Umbilical cord (tissue), 2 donors: ENCODE measurements around the gene CNPY2. TPM values are rescaled to one million over a fixed set of nuclear protein-coding genes. Genes with fewer than 3 reads are reported as not detected.
"Not testable (repeated sequence)": the region's sequence is repeated elsewhere in the genome, so short reads cannot be mapped to it uniquely, and the experiment has no call there.

Experiments
- DNase-seq: peaks from one replicate; pipeline ENCODE4 v3.0.0-alpha.2; 2015; ENCODE audit warnings: low spot score
- total RNA-seq: library from RNA; depleted of rRNA; stranded (reverse); fragments of >200 nt; gene quantifications from one replicate; pipeline ENCODE4 v1.2.3, GENCODE V29; 2014; ENCODE audit warnings: low replicate concordance; ENCODE audit not compliant: insufficient read depth

CNPY2 gene
- total RNA-seq, 1 donor from 2014 or later, result 68.4 TPM

GRCh38 chr12:56298828-56299227 lies 17.0 kb downstream of the CNPY2 start:
- no peak for DNase-seq

DNA sequence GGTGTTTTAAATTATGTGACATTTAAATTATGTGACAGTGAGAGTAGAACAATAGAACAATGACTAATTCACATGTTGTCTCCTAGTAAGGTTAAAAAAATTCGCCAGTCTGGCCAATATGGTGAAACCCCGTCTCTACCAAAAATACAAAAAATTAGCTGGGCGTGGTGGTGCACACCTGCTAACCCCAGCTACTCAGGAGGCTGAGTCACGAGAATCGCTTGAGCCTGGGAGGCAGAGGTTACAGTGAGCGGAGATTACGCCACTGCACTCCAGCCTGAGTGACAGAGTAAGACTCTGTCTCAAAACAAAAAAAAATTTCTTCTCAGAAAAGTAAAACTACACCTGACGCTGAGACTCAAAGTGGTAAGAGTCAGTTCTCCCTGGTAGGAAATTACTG lies 18.4 kb downstream of the CNPY2 start:
- no peak for DNase-seq

DNA sequence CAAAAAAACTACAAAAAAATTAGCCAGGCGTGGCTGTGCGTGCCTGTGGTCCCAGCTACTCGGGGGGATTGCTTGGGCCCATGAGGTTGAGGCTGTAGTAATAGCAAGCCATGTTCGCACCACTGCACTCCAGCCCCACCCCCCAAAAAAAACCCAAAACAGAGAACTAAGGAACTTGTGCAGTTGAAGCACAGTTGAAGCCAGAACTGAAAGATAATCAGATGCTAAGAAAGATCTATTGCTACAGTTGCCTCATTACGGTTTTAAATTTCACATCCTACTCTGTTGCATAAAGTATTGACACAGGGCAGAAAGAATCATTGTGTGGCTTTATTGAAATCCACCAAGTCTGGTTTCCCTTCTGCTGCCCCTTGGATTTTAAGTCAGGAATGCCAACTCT lies 19.5 kb downstream of the CNPY2 start:
- no peak for DNase-seq

- no peak for DNase-seq
These were observed 22.0 kb downstream of the CNPY2 start for GRCh38 chr12:56293795-56294194.

DNA sequence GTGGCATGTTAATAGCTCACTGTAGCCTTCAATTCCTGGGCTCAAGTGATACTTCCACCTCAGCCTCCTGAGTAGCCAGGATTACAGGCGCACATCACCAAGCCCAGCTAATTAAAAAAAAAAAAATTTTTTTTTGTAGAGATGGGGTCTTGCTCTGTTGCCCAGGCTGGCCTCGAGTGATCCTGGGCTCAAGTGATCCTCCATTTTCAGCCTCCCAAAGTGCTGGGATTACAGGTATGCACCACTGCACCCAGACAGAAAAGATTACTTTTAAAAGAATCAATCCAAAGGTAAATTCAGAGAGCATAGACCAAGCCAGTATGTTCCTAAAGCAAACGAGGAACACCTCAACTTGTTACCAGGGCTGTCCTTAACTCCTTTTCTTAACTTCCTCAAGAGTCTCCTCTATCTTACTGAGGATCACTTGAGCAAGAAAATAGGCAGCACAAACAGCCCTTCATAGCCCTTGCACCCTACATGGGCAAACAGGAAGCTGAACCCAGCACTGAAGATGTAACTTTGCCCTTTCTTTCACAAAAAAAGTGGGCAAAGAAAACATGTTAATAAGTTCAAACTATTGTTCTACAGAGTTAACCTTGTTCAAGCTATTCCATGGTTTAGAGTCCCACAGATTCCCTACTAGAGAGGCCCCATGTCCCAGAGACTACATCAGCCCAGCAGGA lies 26.9 kb downstream of the CNPY2 start:
- DNase-seq, result no peak

GRCh38 chr12:56286044-56286830 lies 29.6 kb downstream of the CNPY2 start:
- no peak for DNase-seq

- DNase-seq, result not testable (repeated sequence)
These were observed 31.5 kb downstream of the CNPY2 start for GRCh38 chr12:56284263-56284662.

GRCh38 chr12:56282579-56282978 lies 33.2 kb downstream of the CNPY2 start:
- no peak for DNase-seq

DNA sequence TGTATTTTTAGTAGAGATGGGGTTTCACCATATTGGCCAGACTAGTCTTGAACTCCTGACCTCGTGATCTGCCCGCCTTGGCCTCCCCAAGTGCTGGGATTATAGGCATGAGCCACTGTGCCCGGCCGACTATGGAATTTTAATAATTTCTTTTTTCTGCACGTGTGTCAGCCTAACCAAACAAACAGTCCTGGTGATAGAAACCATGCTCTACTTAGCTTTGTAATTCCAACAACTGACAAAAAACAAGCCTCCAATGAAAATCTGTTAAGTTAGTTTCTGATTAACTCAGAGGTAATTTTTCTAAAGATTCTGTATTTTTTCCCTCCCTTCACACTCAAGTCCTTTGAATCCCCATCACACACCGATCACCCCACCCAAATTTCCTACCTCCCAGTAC lies 33.8 kb downstream of the CNPY2 start:
- no peak for DNase-seq

DNA sequence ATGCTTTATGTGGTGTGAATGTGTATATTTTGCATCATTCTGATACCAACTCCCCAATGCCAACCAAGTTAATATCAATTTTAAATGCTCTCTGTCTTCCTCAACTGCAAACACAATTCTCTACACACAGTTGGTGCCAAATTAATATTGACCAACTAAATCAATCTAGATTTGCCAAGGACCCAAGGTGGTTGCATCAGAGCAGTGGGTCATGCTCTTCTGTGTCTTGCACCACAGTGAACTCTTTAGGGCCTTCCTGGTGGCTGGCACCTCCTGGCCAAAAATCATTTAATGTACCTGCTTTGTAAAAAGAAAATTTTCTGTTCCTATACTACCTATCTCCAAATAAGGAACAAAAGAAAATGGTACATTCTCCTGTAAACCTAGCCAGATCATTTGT lies 34.9 kb downstream of the CNPY2 start:
- DNase-seq, result no peak

GRCh38 chr12:56278905-56279304 lies 36.9 kb downstream of the CNPY2 start:
- DNase-seq, result no peak

- no peak for DNase-seq
These were observed 41.5 kb downstream of the CNPY2 start for GRCh38 chr12:56274299-56274698.

GRCh38 chr12:56272468-56272867 lies 43.3 kb downstream of the CNPY2 start:
- DNase-seq, result not testable (repeated sequence)

- peak; percentile 20 for DNase-seq
These were observed 44.8 kb downstream of the CNPY2 start for GRCh38 chr12:56271031-56271430.

GRCh38 chr12:56267443-56268071 lies 48.2 kb downstream of the CNPY2 start:
- DNase-seq, result no peak

GRCh38 chr12:56266693-56267442 lies 48.9 kb downstream of the CNPY2 start, which contains the start of gene COQ10A:
TSS of gene COQ10A (plus strand) at chr12:56266942. CDS start at chr12:56267119, 177 bp downstream.
- peak; percentile 95 for DNase-seq

DNA sequence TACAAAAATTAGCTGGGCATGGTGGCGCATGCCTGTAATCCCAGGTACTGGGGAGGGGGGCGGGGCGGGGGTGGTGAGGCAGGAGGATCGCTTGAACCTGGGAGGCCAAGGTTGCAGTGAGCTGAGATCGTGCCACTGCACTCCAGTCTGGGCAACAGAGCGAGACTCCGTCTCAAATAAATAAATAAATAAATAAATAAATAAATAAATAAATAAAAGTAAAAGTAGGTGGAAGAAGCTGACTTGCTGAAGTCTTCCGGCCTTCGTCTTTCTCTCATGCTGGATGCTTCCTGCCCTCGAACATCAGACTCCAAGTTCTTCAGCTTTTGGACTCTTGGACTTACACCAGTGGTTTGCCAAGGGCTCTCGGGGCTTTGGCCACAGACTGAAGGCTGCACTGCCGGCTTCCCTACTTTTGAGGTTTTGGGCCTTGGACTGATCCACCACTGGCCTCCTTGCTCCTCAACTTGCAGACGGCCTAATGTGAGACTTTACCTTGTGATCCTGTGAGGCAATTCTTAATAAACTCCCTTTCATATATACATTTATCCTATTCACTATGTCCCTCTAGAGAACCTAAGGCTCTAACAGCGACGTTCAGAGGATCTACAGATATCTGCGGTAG lies 49.6 kb downstream of the CNPY2 start:
- DNase-seq, result not testable (repeated sequence)

DNA sequence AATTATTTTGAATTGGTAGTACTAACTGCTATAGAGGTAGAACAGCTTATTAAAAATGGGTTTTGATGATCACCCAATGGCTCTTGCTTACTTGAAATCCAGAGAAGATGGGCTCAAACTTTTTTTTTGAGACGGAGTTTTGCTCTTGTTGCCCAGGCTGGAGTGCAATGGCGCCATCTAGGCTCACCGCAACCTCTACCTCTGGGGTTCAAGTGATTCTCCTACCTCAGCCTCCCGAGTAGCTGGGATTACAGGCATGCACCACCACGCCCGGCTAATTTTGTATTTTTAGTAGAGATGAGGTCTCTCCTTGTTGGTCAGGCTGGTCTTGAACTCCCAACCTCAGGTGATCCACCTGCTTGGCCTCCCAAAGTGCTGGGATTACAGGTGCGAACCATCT lies 52.8 kb downstream of the CNPY2 start:
- DNase-seq, result not testable (repeated sequence)

DNA sequence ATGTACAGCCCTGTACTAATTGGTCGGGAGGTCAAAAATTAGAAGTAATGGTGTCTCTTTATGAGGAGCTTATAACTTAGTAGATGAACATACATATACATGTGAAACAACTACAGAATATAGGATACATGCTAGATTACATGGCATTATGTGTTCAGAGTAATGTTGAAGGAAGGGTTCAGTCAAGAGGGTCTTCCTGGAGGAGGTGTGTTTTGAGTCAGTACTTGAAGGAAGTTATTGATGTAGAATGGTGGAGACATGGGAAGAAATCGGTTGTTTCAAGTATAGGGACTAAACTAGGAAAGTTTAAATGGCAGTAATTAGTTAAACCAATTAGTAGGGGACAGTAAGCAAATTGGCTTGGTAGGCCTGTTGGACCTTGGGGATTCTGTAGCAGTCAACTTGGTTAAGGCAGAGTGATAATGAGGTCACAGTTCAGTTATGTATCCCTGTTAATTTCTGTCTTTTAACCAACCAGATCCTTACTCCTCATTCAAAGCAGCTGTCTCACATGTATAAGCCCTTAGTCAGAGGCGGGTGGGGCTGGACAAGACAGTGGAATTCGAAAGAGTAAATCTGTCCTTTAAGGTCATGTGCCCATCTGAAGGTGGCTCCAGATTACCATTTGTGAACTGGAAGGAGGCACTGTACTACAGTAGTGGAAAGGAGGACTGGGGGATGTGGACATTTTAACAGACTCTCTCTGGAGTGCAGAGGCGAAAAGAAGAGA lies 54.1 kb downstream of the CNPY2 start:
- DNase-seq, result peak; percentile 47

- no peak for DNase-seq
These were observed 54.9 kb downstream of the CNPY2 start for GRCh38 chr12:56260921-56261320.

DNA sequence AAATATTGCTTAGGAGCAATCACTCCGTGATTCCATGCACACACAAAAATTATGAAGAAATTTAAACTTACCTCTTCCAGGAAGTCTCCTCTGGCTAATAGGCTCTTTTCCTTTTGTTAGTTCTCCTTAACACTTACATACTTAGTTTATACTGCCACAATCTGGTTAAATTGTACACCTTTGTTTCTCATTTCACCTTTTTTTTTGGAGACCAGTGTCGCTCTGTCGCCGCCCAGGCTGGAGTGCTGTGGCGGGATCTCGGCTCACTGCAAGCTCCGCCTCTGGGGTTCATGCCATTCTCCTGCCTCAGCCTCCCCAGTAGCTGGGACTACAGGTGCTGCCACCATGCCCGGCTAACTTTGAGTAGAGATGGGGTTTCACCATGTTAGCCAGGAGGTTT lies 55.4 kb downstream of the CNPY2 start:
- no peak for DNase-seq
